Body of pancreas (tissue), 4 donors: ENCODE results near the gene CENPU.

Source experiments
- POLR2A ChIP-seq, 3 donors: fragments of 450-650 bp; IDR thresholded peaks; one replicate each; pipeline ENCODE4 v1.6.1; 2016; ENCODE audit warnings: antibody characterized with exemption in 3 of 3, mild to moderate bottlenecking in 2 of 3
- TF ChIP-seq, protein P1 (sequence below), 7 experiments: fragments of 450-650 bp in 4 of 7; fragments of 200-600 bp in 3 of 7; sonication (generic) in 3 of 7; IDR thresholded peaks; one replicate each; pipeline ENCODE4 v1.5.1; 2016 to 2019; ENCODE audit warnings: antibody characterized with exemption in 7 of 7

DNA sequence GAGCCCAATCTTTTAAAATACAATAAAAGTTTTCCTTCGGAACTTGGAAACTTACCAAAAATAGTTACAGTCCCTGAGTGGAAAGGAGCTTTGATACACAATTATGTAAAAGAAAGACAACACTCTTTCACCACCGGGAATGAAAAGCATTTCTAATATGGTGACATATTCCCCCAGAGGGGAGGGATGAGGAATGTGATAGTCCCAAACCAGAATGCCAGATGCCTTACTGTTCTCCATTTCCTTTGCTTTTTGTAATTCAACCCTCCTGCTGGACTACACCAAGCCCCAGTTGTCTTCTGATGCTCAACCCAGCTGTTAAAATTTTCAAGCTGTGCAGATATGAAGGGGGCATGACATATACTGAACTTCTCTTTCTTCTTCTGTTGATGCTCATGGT, 80.2 kb downstream of the CENPU start:
- TF ChIP-seq, protein P1, sequence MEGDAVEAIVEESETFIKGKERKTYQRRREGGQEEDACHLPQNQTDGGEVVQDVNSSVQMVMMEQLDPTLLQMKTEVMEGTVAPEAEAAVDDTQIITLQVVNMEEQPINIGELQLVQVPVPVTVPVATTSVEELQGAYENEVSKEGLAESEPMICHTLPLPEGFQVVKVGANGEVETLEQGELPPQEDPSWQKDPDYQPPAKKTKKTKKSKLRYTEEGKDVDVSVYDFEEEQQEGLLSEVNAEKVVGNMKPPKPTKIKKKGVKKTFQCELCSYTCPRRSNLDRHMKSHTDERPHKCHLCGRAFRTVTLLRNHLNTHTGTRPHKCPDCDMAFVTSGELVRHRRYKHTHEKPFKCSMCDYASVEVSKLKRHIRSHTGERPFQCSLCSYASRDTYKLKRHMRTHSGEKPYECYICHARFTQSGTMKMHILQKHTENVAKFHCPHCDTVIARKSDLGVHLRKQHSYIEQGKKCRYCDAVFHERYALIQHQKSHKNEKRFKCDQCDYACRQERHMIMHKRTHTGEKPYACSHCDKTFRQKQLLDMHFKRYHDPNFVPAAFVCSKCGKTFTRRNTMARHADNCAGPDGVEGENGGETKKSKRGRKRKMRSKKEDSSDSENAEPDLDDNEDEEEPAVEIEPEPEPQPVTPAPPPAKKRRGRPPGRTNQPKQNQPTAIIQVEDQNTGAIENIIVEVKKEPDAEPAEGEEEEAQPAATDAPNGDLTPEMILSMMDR (IDR thresholded peaks at IDR 0.05) = no peak
- no peak for TF ChIP-seq POLR2A (IDR thresholded peaks at IDR 0.05)
